ENCODE data around the gene EEF1G. TPM values are rescaled to one million over a fixed set of nuclear protein-coding genes. Genes with fewer than 3 reads are reported as not detected.

The EEF1G gene
- total RNA-seq, 1 donor from 2014 or later, result 2,583 TPM

- no peak for TF ChIP-seq CTCF (IDR thresholded peaks at IDR 0.05; ENCODE audit: insufficient read depth, low read length, poor library complexity, severe bottlenecking)
- peak overlapping the region; percentile 84 for H3K4me3 ChIP-seq (ENCODE audit: low read depth, low read length)
- DNase-seq (ENCODE audit: low read depth), result no peak
- no peaks in the 10 kb centered on the region for H3K27me3 ChIP-seq (ENCODE audit: control insufficient read depth, insufficient read depth, low read length)
- peaks cover 3% of the 10 kb centered on the region for H3K36me3 ChIP-seq (ENCODE audit: control insufficient read depth, insufficient read depth, low read length)
Observed at GRCh38 chr11:62601122-62601371, 27.4 kb upstream of the EEF1G start.

GRCh38 chr11:62600367-62601121 lies 26.9 kb upstream of the EEF1G start:
- DNase-seq (ENCODE audit: low read depth), result no peak
- H3K4me3 ChIP-seq (ENCODE audit: low read depth, low read length), result peak overlapping the region; percentile 84
- H3K27me3 ChIP-seq (ENCODE audit: control insufficient read depth, insufficient read depth, low read length), result no peaks in the 10 kb centered on the region
- TF ChIP-seq CTCF (IDR thresholded peaks at IDR 0.05; ENCODE audit: insufficient read depth, low read length, poor library complexity, severe bottlenecking), result no peak
- peaks cover 5% of the 10 kb centered on the region for H3K36me3 ChIP-seq (ENCODE audit: control insufficient read depth, insufficient read depth, low read length)

GRCh38 chr11:62599901-62600300 lies 26.2 kb upstream of the EEF1G start:
- Histone ChIP-seq H3K36me3 (ENCODE audit: control insufficient read depth, insufficient read depth, low read length) (peaks cover 5% of the 10 kb centered on the region), H3K27me3 (ENCODE audit: control insufficient read depth, insufficient read depth, low read length) (no peaks in the 10 kb centered on the region), H3K4me3 (ENCODE audit: low read depth, low read length) (peak overlapping the region; percentile 84)
- no peak for DNase-seq (ENCODE audit: low read depth)
- no peak for TF ChIP-seq CTCF (IDR thresholded peaks at IDR 0.05; ENCODE audit: insufficient read depth, low read length, poor library complexity, severe bottlenecking)

GRCh38 chr11:62599069-62599696 lies 25.5 kb upstream of the EEF1G start:
- peak; percentile 93 for DNase-seq (ENCODE audit: low read depth)
- TF ChIP-seq CTCF (IDR thresholded peaks at IDR 0.05; ENCODE audit: insufficient read depth, low read length, poor library complexity, severe bottlenecking), result no peak
- Histone ChIP-seq H3K36me3 (ENCODE audit: control insufficient read depth, insufficient read depth, low read length) (peaks cover 5% of the 10 kb centered on the region), H3K27me3 (ENCODE audit: control insufficient read depth, insufficient read depth, low read length) (no peaks in the 10 kb centered on the region), H3K4me3 (ENCODE audit: low read depth, low read length) (no peak overlapping the region)

- H3K4me3 ChIP-seq (ENCODE audit: low read depth, low read length), result no peak overlapping the region
Observed at GRCh38 chr11:62595124-62595523, 21.4 kb upstream of the EEF1G start.

More at GRCh38 chr11:62595124-62595523, 21.4 kb upstream of the EEF1G start:
- TF ChIP-seq CTCF (IDR thresholded peaks at IDR 0.05; ENCODE audit: insufficient read depth, low read length, poor library complexity, severe bottlenecking), result no peak
- Histone ChIP-seq H3K27me3 (ENCODE audit: control insufficient read depth, insufficient read depth, low read length) (no peaks in the 10 kb centered on the region), H3K36me3 (ENCODE audit: control insufficient read depth, insufficient read depth, low read length) (peaks cover 7% of the 10 kb centered on the region)
- DNase-seq (ENCODE audit: low read depth), result no peak
